HFFc6 (cell line): ENCODE data around the gene ARGLU1. TPM values are rescaled to one million over a fixed set of nuclear protein-coding genes. Genes with fewer than 3 reads are reported as not detected.
"Not testable (repeated sequence)": the region's sequence is repeated elsewhere in the genome, so short reads cannot be mapped to it uniquely, and the experiment has no call there.

ENCODE experiments used
- DNase-seq: peaks from one replicate; pipeline ENCODE4 v3.0.0-alpha.2; 2018
- H3K27ac Mint-ChIP-seq: 2 replicates; pipeline ENCODE4 v1.8.0; 2020; ENCODE audit warnings: mild to moderate bottlenecking, mixed read lengths
- H3K27me3 Mint-ChIP-seq: 2 replicates; pipeline ENCODE4 v1.8.0; 2021; ENCODE audit warnings: mild to moderate bottlenecking, moderate library complexity, mixed read lengths; ENCODE audit not compliant: insufficient read depth
- H3K36me3 Mint-ChIP-seq: 2 replicates; pipeline ENCODE4 v1.8.0; 2021; ENCODE audit warnings: low read depth, mixed read lengths
- H3K4me1 Mint-ChIP-seq: 2 replicates; pipeline ENCODE4 v1.8.0; 2020; ENCODE audit warnings: low read depth, mixed read lengths
- H3K4me3 Mint-ChIP-seq: 2 replicates; pipeline ENCODE4 v1.8.0; 2020; ENCODE audit warnings: mild to moderate bottlenecking, moderate library complexity, mixed read lengths
- H3K9me3 Mint-ChIP-seq: 2 replicates; pipeline ENCODE4 v1.8.0; 2020; ENCODE audit warnings: mild to moderate bottlenecking, mixed read lengths
- total RNA-seq, 6 experiments: library from RNA; stranded (reverse); fragmentation: NEBNext Ultra II Directional; extraction: Animal tissue kit (Norgen Biotek cat#: 25700); gene quantifications; 2 replicates in 1 of 6; 3 replicates in 5 of 6; pipeline ENCODE4 v1.2.3, GENCODE V29; 2021
- TF ChIP-seq, protein P1 (sequence below): fragments of 200-600 bp; sonication (generic); IDR thresholded peaks from 2 replicates; pipeline ENCODE4 v1.5.0; 2021; ENCODE audit warnings: antibody characterized with exemption, mild to moderate bottlenecking

Gene ARGLU1
- total RNA-seq, 6 experiments from 2014 or later = 30.3 to 39.4 (median 38.0) TPM

DNA sequence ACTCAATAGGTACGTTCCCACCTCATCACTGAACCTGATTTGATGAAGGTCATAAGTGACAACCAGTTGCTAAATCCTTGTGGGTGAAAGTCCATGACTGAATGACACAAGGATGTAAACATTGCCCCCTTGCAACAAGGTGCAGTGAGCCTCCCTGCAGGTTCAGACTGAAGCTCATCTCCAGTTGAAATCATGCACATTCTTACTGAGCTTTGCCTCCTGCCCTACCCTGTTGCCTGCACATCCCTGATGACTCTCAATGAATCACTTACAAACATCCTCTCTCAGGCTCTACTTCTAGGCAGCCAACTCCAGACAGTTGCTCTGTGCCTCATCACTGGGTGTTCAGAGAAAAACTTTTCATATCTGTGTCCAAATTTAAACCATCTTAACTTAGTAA, 42.5 kb upstream of the ARGLU1 start:
- Mint-ChIP-seq H3K4me3 (no peak overlapping the region), H3K9me3 (no peaks in the 10 kb centered on the region), H3K27ac (no peak overlapping the region; the same call in 1 of the 2 replicates), H3K36me3 (no peaks in the 10 kb centered on the region), H3K27me3 (peaks cover 2% of the 10 kb centered on the region), H3K4me1 (peaks cover 18% of the 10 kb centered on the region)
- TF ChIP-seq, protein P1, sequence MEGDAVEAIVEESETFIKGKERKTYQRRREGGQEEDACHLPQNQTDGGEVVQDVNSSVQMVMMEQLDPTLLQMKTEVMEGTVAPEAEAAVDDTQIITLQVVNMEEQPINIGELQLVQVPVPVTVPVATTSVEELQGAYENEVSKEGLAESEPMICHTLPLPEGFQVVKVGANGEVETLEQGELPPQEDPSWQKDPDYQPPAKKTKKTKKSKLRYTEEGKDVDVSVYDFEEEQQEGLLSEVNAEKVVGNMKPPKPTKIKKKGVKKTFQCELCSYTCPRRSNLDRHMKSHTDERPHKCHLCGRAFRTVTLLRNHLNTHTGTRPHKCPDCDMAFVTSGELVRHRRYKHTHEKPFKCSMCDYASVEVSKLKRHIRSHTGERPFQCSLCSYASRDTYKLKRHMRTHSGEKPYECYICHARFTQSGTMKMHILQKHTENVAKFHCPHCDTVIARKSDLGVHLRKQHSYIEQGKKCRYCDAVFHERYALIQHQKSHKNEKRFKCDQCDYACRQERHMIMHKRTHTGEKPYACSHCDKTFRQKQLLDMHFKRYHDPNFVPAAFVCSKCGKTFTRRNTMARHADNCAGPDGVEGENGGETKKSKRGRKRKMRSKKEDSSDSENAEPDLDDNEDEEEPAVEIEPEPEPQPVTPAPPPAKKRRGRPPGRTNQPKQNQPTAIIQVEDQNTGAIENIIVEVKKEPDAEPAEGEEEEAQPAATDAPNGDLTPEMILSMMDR = no peak
- DNase-seq = peak; percentile 63

DNA sequence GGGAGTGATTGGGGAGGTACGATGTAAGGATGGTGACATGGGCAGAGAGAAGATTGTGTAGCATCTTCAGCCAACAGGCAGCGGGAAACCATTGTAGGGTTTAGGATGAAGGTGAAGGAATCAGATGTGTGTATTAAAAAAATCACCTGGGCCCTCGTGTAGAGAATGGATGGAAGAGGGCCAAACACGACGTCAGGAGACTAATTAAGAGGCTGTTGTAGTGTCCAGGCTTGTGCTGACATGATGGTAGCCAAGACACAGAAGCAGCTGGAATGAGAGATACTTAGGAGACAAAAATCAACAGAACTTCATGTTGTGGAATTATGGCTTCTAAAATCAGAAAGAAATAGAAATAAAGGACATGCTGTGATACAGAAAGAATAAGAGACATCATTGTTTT, 41.2 kb upstream of the ARGLU1 start:
- TF ChIP-seq, protein P1 = no peak
- H3K27ac Mint-ChIP-seq = no peak overlapping the region
- H3K36me3 Mint-ChIP-seq = no peaks in the 10 kb centered on the region
- H3K9me3 Mint-ChIP-seq = no peaks in the 10 kb centered on the region
- DNase-seq = no peak
- H3K27me3 Mint-ChIP-seq = peaks cover 2% of the 10 kb centered on the region
- H3K4me3 Mint-ChIP-seq = no peak overlapping the region
- peaks cover 18% of the 10 kb centered on the region for H3K4me1 Mint-ChIP-seq

DNA sequence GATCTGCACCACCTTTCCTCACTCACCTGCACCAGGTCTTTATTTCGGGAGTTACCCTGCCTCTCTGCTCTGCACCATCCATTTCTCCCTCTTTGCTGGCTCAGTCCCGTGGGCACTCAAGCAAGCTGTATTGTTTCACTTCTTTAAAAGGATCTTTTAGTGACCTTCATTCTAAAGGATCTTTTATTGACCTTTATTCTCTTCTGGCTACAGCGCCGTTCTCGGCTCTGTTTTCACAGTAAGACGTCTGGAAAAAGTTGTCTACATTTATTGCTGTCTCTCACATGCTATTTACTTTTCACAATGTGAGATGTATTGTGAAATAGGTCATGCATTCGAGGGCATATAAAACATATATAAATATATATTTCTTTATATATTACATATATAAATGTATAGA, 35.6 kb upstream of the ARGLU1 start:
- H3K4me1 Mint-ChIP-seq = peaks cover 7% of the 10 kb centered on the region

DNA sequence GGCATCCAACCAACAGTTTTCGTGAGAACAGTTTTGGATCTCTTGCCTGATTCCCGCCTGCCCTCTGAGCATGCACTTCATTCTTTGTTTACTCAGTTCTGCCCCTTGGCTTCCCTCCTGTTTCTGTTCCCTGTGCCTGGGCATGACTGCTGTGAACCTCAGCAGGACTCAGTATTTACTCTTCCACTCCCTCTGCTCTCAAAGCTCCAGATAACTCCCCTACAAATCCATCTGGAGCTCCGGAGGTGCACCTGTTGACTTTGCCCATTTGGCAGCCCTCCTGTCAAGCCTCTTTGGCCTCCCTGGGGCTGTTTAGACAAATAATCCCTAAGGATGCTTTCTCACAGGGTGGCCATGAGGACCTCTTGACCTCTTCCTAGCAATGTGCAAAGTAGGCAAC, 34.2 kb upstream of the ARGLU1 start:
- H3K27ac Mint-ChIP-seq = no peak overlapping the region
- no peaks in the 10 kb centered on the region for H3K36me3 Mint-ChIP-seq
- H3K4me3 Mint-ChIP-seq = no peak overlapping the region
- TF ChIP-seq, protein P1 = no peak
- H3K27me3 Mint-ChIP-seq = peaks cover 8% of the 10 kb centered on the region
- peaks cover 7% of the 10 kb centered on the region for H3K4me1 Mint-ChIP-seq
- no peak for DNase-seq
- no peaks in the 10 kb centered on the region for H3K9me3 Mint-ChIP-seq

More for the DNA sequence above, 35.6 kb upstream of the ARGLU1 start:
- H3K27ac Mint-ChIP-seq = no peak overlapping the region
- no peak overlapping the region for H3K4me3 Mint-ChIP-seq
- no peaks in the 10 kb centered on the region for H3K9me3 Mint-ChIP-seq
- TF ChIP-seq, protein P1 = no peak
- no peaks in the 10 kb centered on the region for H3K36me3 Mint-ChIP-seq
- H3K27me3 Mint-ChIP-seq = peaks cover 6% of the 10 kb centered on the region; the same call in 1 of the 2 replicates
- no peak for DNase-seq

DNA sequence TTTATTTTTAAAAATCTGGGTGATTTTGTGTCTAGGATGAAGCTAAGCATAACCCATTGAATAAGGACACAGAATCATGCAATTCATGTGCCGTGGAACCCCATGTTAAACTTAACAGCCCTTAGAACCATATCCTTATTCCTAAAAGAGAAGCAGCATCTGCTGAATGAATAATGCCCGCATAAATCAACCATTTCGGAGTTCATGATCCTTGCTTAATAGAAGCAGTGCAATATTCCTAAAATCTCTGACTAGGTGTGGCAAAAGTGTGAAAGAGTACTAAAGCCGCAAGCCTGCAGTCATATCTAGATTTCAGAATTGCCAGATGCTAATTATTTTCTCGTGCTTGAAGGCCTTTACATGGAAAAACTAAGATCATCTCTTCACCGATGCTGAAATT, 33.6 kb upstream of the ARGLU1 start:
- Mint-ChIP-seq H3K4me1 (peaks cover 7% of the 10 kb centered on the region), H3K9me3 (no peaks in the 10 kb centered on the region), H3K27ac (no peak overlapping the region), H3K4me3 (no peak overlapping the region), H3K27me3 (peaks cover 10% of the 10 kb centered on the region), H3K36me3 (no peaks in the 10 kb centered on the region)
- DNase-seq = no peak
- TF ChIP-seq, protein P1 = no peak

DNA sequence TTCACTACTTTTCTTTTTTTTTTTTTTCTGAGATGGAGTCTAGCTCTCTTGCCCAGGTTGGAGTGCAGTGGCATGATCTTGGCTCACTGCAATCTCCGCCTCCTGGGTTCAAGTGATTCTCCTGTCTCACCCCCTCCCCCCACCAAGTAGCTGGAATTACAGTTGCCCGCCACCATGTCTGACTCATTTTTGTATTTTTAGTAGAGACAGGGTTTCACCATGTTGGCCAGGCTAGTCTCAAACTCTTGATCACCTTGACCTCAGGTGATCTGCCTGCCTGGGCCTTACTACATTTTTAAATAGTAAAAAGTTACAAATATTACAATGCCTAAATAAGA, 32.8 kb upstream of the ARGLU1 start:
- not testable (repeated sequence) for H3K4me3 Mint-ChIP-seq, H3K4me1 Mint-ChIP-seq, H3K27ac Mint-ChIP-seq, H3K36me3 Mint-ChIP-seq, DNase-seq, H3K9me3 Mint-ChIP-seq
- peaks cover 10% of the 10 kb centered on the region for H3K27me3 Mint-ChIP-seq
